DND-41 (cell line): ENCODE results near the gene GNAI2.

ENCODE experiments used
- ATAC-seq: fragments of 200-7000 bp; cut with Tn5 transposase; 3 replicates; pipeline ENCODE4 v1.9.1; 2021; ENCODE audit warnings: low read depth; ENCODE audit not compliant: insufficient read depth
- DNase-seq: peaks from one replicate; pipeline ENCODE4 v3.0.0-alpha.2; 2020
- H2AFZ ChIP-seq: 2 replicates; pipeline ENCODE4 v1.6.0; 2012; ENCODE audit warnings: low read depth, low read length
- H3K27ac ChIP-seq: 2 replicates; pipeline ENCODE4 v1.5.1; 2012; ENCODE audit warnings: low read length, inconsistent platforms
- H3K27me3 ChIP-seq: fragments of 200-600 bp; sonication (generic); 2 replicates; pipeline ENCODE4 v1.6.0; 2012; ENCODE audit warnings: low read length, mild to moderate bottlenecking, inconsistent platforms; ENCODE audit not compliant: insufficient read depth, poor library complexity
- H3K36me3 ChIP-seq: 2 replicates; pipeline ENCODE4 v1.5.1; 2012; ENCODE audit warnings: low read length, inconsistent platforms; ENCODE audit not compliant: insufficient read depth
- H3K4me1 ChIP-seq: 2 replicates; pipeline ENCODE4 v1.5.1; 2012; ENCODE audit warnings: mild to moderate bottlenecking, low read length; ENCODE audit not compliant: insufficient read depth
- H3K4me2 ChIP-seq: 2 replicates; pipeline ENCODE4 v1.6.0; 2012; ENCODE audit warnings: mild to moderate bottlenecking, moderate library complexity, low read length, inconsistent platforms; ENCODE audit not compliant: insufficient read depth
- H3K4me3 ChIP-seq, 2 experiments: fragments of 200-600 bp in 1 of 2; shearing (Covaris generic) in 1 of 2; 2 replicates each; pipeline ENCODE4 v1.5.1; 2012 to 2016; ENCODE audit warnings: inconsistent platforms in 2 of 2, low read length in 2 of 2, mild to moderate bottlenecking in 2 of 2, low read depth in 1 of 2, moderate library complexity in 1 of 2
- H3K79me2 ChIP-seq: 2 replicates; pipeline ENCODE4 v1.6.0; 2012; ENCODE audit warnings: low read length, inconsistent platforms; ENCODE audit not compliant: insufficient read depth
- H3K9ac ChIP-seq: 2 replicates; pipeline ENCODE4 v1.6.0; 2012; ENCODE audit warnings: low read depth, mild to moderate bottlenecking, inconsistent platforms, low read length, moderate library complexity
- H3K9me3 ChIP-seq: 2 replicates; pipeline ENCODE4 v1.5.1; 2012; ENCODE audit warnings: low read length, moderate library complexity, mild to moderate bottlenecking, inconsistent platforms; ENCODE audit not compliant: insufficient read depth, severe bottlenecking
- H4K20me1 ChIP-seq: 2 replicates; pipeline ENCODE4 v1.6.0; 2012; ENCODE audit warnings: low read length; ENCODE audit not compliant: insufficient read depth
- CTCF ChIP-seq: IDR thresholded peaks from 2 replicates; pipeline ENCODE4 v1.5.1; 2012; ENCODE audit warnings: borderline replicate concordance, low read length, moderate library complexity, mild to moderate bottlenecking; ENCODE audit not compliant: poor library complexity, severe bottlenecking; ENCODE audit errors: extremely low read depth
- EZH2 ChIP-seq: IDR thresholded peaks from 3 replicates; pipeline ENCODE4 v1.6.1; 2012; ENCODE audit warnings: borderline replicate concordance, low read depth, mild to moderate bottlenecking, moderate library complexity, low read length, inconsistent platforms; ENCODE audit not compliant: severe bottlenecking

Gene GNAI2

GRCh38 chr3:50189989-50190388 lies 46.0 kb upstream of the GNAI2 start:
- no peak overlapping the region for H3K27ac ChIP-seq
- ATAC-seq (no peak), DNase-seq (no peak)
- TF ChIP-seq EZH2 (no peak), CTCF (no peak)
- peaks cover 3% of the 10 kb centered on the region for H3K4me1 ChIP-seq
- no peaks in the 10 kb centered on the region for H3K36me3 ChIP-seq
- H3K79me2 ChIP-seq, result no peaks in the 10 kb centered on the region
- H3K27me3 ChIP-seq, result no peaks in the 10 kb centered on the region
- no peaks in the 10 kb centered on the region for H3K9me3 ChIP-seq
- no peak overlapping the region for H2AFZ ChIP-seq
- H3K9ac ChIP-seq, result no peak overlapping the region
- peaks cover 2% of the 10 kb centered on the region; the same call in 1 of the 2 replicates for H4K20me1 ChIP-seq
- no peak overlapping the region for H3K4me3 ChIP-seq
- H3K4me2 ChIP-seq, result no peak overlapping the region

GRCh38 chr3:50190936-50191660 lies 44.9 kb upstream of the GNAI2 start, which contains the start of gene GNAT1:
Gene GNAT1 (plus strand): TSS chr3:50191610. CDS start chr3:50191726, 116 bp downstream.
- H3K9ac ChIP-seq, result no peak within 1 kb of the TSS
- H3K27ac ChIP-seq, result no peak within 1 kb of the TSS
- H3K4me1 ChIP-seq, result peaks cover 3% of the 10 kb centered on the region
- H3K4me2 ChIP-seq, result no peak within 1 kb of the TSS
- ATAC-seq, result no peak
- no peaks in the 10 kb centered on the region for H3K79me2 ChIP-seq
- no peaks in the 10 kb centered on the region for H3K36me3 ChIP-seq
- 0 out of 2 replicates have a peak, but pooled peaks cover 2% of the 10 kb centered on the region for H4K20me1 ChIP-seq
- H2AFZ ChIP-seq, result no peak within 1 kb of the TSS
- H3K27me3 ChIP-seq, result no peaks in the 10 kb centered on the region
- no peak for DNase-seq
- TF ChIP-seq EZH2 (no peak), CTCF (no peak)
- no peak within 1 kb of the TSS for H3K4me3 ChIP-seq
- no peaks in the 10 kb centered on the region for H3K9me3 ChIP-seq

GRCh38 chr3:50192124-50192523 lies 43.9 kb upstream of the GNAI2 start:
- no peaks in the 10 kb centered on the region for H3K36me3 ChIP-seq
- H3K4me2 ChIP-seq, result no peak overlapping the region
- no peak for ATAC-seq
- no peak overlapping the region for H2AFZ ChIP-seq
- H4K20me1 ChIP-seq, result 0 out of 2 replicates have a peak, but pooled peaks cover 2% of the 10 kb centered on the region
- DNase-seq, result no peak
- no peaks in the 10 kb centered on the region for H3K9me3 ChIP-seq
- H3K4me1 ChIP-seq, result peaks cover 3% of the 10 kb centered on the region
- no peak overlapping the region for H3K4me3 ChIP-seq
- TF ChIP-seq EZH2 (no peak), CTCF (no peak)
- H3K79me2 ChIP-seq, result no peaks in the 10 kb centered on the region
- H3K27me3 ChIP-seq, result no peaks in the 10 kb centered on the region
- H3K27ac ChIP-seq, result no peak overlapping the region
- H3K9ac ChIP-seq, result no peak overlapping the region
